ENCODE results near the gene ACTG2.

ACTG2 gene

GRCh38 chr2:73894475-73894850 is 1.7 kb downstream of the ACTG2 start:
- H3K4me3 ChIP-seq (ENCODE audit: low read depth, low read length), result no peak overlapping the region
- TF ChIP-seq, protein P1, sequence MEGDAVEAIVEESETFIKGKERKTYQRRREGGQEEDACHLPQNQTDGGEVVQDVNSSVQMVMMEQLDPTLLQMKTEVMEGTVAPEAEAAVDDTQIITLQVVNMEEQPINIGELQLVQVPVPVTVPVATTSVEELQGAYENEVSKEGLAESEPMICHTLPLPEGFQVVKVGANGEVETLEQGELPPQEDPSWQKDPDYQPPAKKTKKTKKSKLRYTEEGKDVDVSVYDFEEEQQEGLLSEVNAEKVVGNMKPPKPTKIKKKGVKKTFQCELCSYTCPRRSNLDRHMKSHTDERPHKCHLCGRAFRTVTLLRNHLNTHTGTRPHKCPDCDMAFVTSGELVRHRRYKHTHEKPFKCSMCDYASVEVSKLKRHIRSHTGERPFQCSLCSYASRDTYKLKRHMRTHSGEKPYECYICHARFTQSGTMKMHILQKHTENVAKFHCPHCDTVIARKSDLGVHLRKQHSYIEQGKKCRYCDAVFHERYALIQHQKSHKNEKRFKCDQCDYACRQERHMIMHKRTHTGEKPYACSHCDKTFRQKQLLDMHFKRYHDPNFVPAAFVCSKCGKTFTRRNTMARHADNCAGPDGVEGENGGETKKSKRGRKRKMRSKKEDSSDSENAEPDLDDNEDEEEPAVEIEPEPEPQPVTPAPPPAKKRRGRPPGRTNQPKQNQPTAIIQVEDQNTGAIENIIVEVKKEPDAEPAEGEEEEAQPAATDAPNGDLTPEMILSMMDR (IDR thresholded peaks at IDR 0.05; ENCODE audit: borderline replicate concordance, insufficient read depth, low read depth, low read length), result no peak

GRCh38 chr2:73894877-73895276 is 2.1 kb downstream of the ACTG2 start:
- TF ChIP-seq, protein P1 (IDR thresholded peaks at IDR 0.05; ENCODE audit: borderline replicate concordance, insufficient read depth, low read depth, low read length), result no peak
- no peak overlapping the region for H3K4me3 ChIP-seq (ENCODE audit: low read depth, low read length)

DNA sequence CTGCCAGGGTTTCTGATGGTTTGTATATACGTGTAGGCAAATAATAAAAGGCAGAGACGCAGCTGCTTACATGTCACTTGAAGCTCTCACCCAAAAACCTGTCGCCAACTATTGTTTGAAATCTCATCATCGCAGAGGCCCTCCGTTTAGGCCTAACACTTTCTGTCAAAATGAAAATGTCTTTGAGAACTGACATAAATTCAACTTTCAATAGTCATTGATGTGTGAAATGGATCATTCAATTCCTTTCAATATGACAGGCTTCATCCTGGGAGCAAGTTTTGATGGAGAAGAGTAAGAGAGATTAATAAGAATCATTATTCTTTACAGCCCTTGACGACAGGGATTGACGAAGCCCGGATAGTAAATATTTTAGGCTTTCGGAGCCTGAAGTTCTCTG is 2.7 kb downstream of the ACTG2 start:
- H3K4me3 ChIP-seq (ENCODE audit: low read depth, low read length), result no peak overlapping the region
- TF ChIP-seq, protein P1 (IDR thresholded peaks at IDR 0.05; ENCODE audit: borderline replicate concordance, insufficient read depth, low read depth, low read length), result no peak

- TF ChIP-seq, protein P1 (IDR thresholded peaks at IDR 0.05; ENCODE audit: borderline replicate concordance, insufficient read depth, low read depth, low read length), result no peak
- no peak overlapping the region for H3K4me3 ChIP-seq (ENCODE audit: low read depth, low read length)
These were observed 3.8 kb downstream of the ACTG2 start for GRCh38 chr2:73896362-73897239.

DNA sequence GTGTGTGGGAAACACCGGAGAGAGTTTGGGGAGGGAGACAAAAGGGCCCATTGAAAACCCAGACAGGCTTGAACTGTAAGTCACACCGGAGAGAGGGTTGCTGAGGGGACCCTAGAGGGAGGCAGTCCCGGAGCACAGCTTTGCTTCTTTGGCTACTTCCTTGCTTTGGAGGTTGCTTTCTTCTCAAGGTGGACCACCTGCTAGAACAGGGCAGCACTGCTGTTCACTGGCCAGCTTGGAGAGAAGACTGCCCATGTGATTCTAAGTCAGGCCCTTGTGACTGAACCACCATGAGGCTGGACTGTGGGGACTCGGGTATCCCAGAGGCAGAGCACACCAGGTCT is 4.4 kb downstream of the ACTG2 start:
- no peak overlapping the region for H3K4me3 ChIP-seq (ENCODE audit: low read depth, low read length)
- TF ChIP-seq, protein P1 (IDR thresholded peaks at IDR 0.05; ENCODE audit: borderline replicate concordance, insufficient read depth, low read depth, low read length), result no peak

DNA sequence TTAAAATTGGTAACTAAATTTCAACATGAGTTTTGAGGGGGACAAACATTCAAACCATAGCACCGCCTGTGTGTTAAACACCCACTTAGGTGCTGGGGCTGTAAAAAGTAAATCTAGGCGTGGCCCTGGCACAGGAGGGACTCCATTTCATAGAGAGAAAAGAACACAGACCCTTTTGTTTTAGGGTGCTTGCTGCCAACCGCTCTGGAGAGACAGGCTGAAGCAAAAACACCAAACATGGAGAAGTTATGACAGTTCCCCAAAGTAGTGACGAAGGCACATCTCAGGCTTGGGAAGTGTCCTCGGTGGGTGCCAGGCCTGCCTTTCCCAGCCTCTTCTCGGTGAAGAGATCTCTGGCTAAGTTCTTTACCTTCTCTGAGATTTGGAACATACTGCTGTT is 5.1 kb downstream of the ACTG2 start:
- no peak overlapping the region for H3K4me3 ChIP-seq (ENCODE audit: low read depth, low read length)
- TF ChIP-seq, protein P1 (IDR thresholded peaks at IDR 0.05; ENCODE audit: borderline replicate concordance, insufficient read depth, low read depth, low read length), result no peak

GRCh38 chr2:73899801-73900336 is 7.1 kb downstream of the ACTG2 start:
- no peak overlapping the region for H3K4me3 ChIP-seq (ENCODE audit: low read depth, low read length)
- TF ChIP-seq, protein P1 (IDR thresholded peaks at IDR 0.05; ENCODE audit: borderline replicate concordance, insufficient read depth, low read depth, low read length), result no peak

All from GM12875 (cell line).